OCI-M2 (cell line): Measurements from ENCODE around the gene PHLDB2.

Experiments used
- DNase-seq: peaks from one replicate; lab custom pipeline; 2025; ENCODE audit not compliant: unreplicated experiment; lab: John Stamatoyannopoulos, UW

Gene PHLDB2

GRCh38 chr3:111850537-111850936 lies 8.5 kb upstream of the PHLDB2 start:
- DNase-seq, result no peak

- DNase-seq, result no peak
Measured at GRCh38 chr3:111851511-111851954, 7.5 kb upstream of the PHLDB2 start.

- DNase-seq, result no peak
Measured at GRCh38 chr3:111852540-111852939, 6.5 kb upstream of the PHLDB2 start.

- DNase-seq, result no peak
Measured at GRCh38 chr3:111853068-111853467, 6.0 kb upstream of the PHLDB2 start.

- DNase-seq, result no peak
Measured at GRCh38 chr3:111854990-111855389, 4.1 kb upstream of the PHLDB2 start.

GRCh38 chr3:111856501-111856900 lies 2.6 kb upstream of the PHLDB2 start:
- DNase-seq, result no peak

- no peak for DNase-seq
Measured at GRCh38 chr3:111857474-111857873, 1.6 kb upstream of the PHLDB2 start.

GRCh38 chr3:111858642-111859041 lies 423 bp upstream of the PHLDB2 start:
- no peak for DNase-seq

GRCh38 chr3:111859974-111860859 lies 1.2 kb downstream of the PHLDB2 start:
- DNase-seq, result no peak

- DNase-seq, result no peak
Measured at GRCh38 chr3:111861391-111861790, 2.3 kb downstream of the PHLDB2 start.

- no peak for DNase-seq
Measured at GRCh38 chr3:111862415-111862814, 3.4 kb downstream of the PHLDB2 start.

GRCh38 chr3:111862974-111863373 lies 3.9 kb downstream of the PHLDB2 start:
- no peak for DNase-seq

- DNase-seq, result no peak
Measured at GRCh38 chr3:111863942-111864694, 5.1 kb downstream of the PHLDB2 start.

GRCh38 chr3:111864821-111865656 lies 6.0 kb downstream of the PHLDB2 start:
- DNase-seq, result no peak

- no peak for DNase-seq
Measured at GRCh38 chr3:111867889-111868426, 8.9 kb downstream of the PHLDB2 start.

- DNase-seq, result no peak
Measured at GRCh38 chr3:111870620-111871019, 11.6 kb downstream of the PHLDB2 start.

- no peak for DNase-seq
Measured at GRCh38 chr3:111871809-111872623, 13.0 kb downstream of the PHLDB2 start.

GRCh38 chr3:111872979-111873378 lies 13.9 kb downstream of the PHLDB2 start:
- no peak for DNase-seq

GRCh38 chr3:111874177-111874820 lies 15.2 kb downstream of the PHLDB2 start:
- no peak for DNase-seq

- no peak for DNase-seq
Measured at GRCh38 chr3:111881480-111881879, 22.4 kb downstream of the PHLDB2 start.
